ENCODE measurements around the gene RASSF7. TPM values are rescaled to one million over a fixed set of nuclear protein-coding genes. Genes with fewer than 3 reads are reported as not detected.

RASSF7 gene
- total RNA-seq, 2 donors from 2014 or later, result 7.3 to 20.6 TPM

DNA sequence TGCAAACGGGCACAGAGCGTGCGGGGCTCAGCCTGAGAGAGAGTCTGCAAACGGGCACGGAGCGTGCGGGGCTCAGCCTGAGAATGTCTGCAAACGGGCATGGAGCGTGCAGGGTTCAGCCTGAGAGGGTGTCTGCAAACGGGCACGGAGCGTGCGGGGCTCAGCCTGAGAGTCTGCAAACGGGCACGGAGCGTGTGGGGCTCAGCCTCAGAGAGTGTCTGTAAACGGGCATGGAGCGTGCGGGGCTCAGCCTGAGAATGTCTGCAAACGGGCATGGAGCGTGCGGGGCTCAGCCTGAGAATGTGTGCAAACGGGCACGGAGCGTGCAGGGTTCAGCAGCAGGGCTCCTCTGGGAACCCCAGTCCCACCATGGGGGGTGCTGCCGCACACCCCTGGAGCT is 29.0 kb downstream of the RASSF7 start:
- ATAC-seq (ENCODE audit: insufficient number of reproducible peaks, low FRiP score, low read depth), result no peak
- peaks cover 80% of the 10 kb centered on the region for H3K36me3 ChIP-seq

DNA sequence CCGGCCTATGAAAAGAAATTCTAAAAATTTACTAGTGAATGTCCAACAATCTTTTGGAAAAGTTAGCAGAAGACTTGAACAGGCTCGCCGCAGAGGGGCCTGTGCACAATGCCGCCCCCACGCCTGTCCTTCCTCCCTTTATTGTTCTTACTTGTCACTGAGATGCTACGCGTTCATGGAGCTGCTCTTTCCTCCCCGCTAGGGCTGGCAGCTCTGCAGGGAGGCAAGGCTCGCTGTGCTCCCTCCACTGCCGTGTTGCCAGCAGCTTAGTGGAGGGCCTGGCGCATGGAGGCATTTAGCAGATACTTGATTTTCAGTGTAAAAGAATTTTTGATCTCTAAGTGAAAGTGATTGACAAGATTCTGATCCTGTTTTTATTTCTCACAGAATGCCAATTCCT is 30.2 kb downstream of the RASSF7 start:
- peaks cover 82% of the 10 kb centered on the region for H3K36me3 ChIP-seq
- TF ChIP-seq, protein P1, sequence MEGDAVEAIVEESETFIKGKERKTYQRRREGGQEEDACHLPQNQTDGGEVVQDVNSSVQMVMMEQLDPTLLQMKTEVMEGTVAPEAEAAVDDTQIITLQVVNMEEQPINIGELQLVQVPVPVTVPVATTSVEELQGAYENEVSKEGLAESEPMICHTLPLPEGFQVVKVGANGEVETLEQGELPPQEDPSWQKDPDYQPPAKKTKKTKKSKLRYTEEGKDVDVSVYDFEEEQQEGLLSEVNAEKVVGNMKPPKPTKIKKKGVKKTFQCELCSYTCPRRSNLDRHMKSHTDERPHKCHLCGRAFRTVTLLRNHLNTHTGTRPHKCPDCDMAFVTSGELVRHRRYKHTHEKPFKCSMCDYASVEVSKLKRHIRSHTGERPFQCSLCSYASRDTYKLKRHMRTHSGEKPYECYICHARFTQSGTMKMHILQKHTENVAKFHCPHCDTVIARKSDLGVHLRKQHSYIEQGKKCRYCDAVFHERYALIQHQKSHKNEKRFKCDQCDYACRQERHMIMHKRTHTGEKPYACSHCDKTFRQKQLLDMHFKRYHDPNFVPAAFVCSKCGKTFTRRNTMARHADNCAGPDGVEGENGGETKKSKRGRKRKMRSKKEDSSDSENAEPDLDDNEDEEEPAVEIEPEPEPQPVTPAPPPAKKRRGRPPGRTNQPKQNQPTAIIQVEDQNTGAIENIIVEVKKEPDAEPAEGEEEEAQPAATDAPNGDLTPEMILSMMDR (IDR thresholded peaks at IDR 0.05), result no peak

More for the DNA sequence above, 29.0 kb downstream of the RASSF7 start:
- DNase-seq (ENCODE audit: low spot score), result no peak
- H3K27me3 ChIP-seq (replicated peaks; ENCODE audit: insufficient read depth), result no peaks in the 10 kb centered on the region
- H3K9me3 ChIP-seq, result no peaks in the 10 kb centered on the region
- TF ChIP-seq, protein P1 (IDR thresholded peaks at IDR 0.05), result no peak
- H3K4me3 ChIP-seq, result no peak overlapping the region
- no peak overlapping the region for H3K27ac ChIP-seq
- no peaks in the 10 kb centered on the region for H3K4me1 ChIP-seq (ENCODE audit: control insufficient read depth in 1 of 2, low read depth in 2 of 2)

GRCh38 chr11:592501-592900 is 31.7 kb downstream of the RASSF7 start:
- no peak for DNase-seq (ENCODE audit: low spot score)
- ATAC-seq (ENCODE audit: insufficient number of reproducible peaks, low FRiP score, low read depth), result no peak
- no peak overlapping the region for H3K4me3 ChIP-seq
- H3K27me3 ChIP-seq (replicated peaks; ENCODE audit: insufficient read depth), result no peaks in the 10 kb centered on the region
- no peaks in the 10 kb centered on the region for H3K4me1 ChIP-seq (ENCODE audit: control insufficient read depth in 1 of 2, low read depth in 2 of 2)
- H3K9me3 ChIP-seq, result no peaks in the 10 kb centered on the region
- H3K27ac ChIP-seq, result no peak overlapping the region
- TF ChIP-seq, protein P1 (IDR thresholded peaks at IDR 0.05), result no peak
- peaks cover 81% of the 10 kb centered on the region for H3K36me3 ChIP-seq

More for the DNA sequence above, 30.2 kb downstream of the RASSF7 start:
- H3K4me1 ChIP-seq (ENCODE audit: control insufficient read depth in 1 of 2, low read depth in 2 of 2), result no peaks in the 10 kb centered on the region
- no peaks in the 10 kb centered on the region for H3K27me3 ChIP-seq (replicated peaks; ENCODE audit: insufficient read depth)
- H3K9me3 ChIP-seq, result no peaks in the 10 kb centered on the region
- ATAC-seq (ENCODE audit: insufficient number of reproducible peaks, low FRiP score, low read depth), result no peak
- DNase-seq (ENCODE audit: low spot score), result no peak
- H3K27ac ChIP-seq, result no peak overlapping the region
- H3K4me3 ChIP-seq, result no peak overlapping the region

GRCh38 chr11:592918-593317 is 32.1 kb downstream of the RASSF7 start:
- Histone ChIP-seq H3K4me1 (ENCODE audit: control insufficient read depth in 1 of 2, low read depth in 2 of 2) (no peaks in the 10 kb centered on the region), H3K4me3 (no peak overlapping the region), H3K27me3 (replicated peaks; ENCODE audit: insufficient read depth) (no peaks in the 10 kb centered on the region), H3K27ac (no peak overlapping the region), H3K36me3 (peaks cover 79% of the 10 kb centered on the region), H3K9me3 (no peaks in the 10 kb centered on the region)
- DNase-seq (ENCODE audit: low spot score) (no peak), ATAC-seq (ENCODE audit: insufficient number of reproducible peaks, low FRiP score, low read depth) (no peak)
- TF ChIP-seq, protein P1 (IDR thresholded peaks at IDR 0.05), result no peak

DNA sequence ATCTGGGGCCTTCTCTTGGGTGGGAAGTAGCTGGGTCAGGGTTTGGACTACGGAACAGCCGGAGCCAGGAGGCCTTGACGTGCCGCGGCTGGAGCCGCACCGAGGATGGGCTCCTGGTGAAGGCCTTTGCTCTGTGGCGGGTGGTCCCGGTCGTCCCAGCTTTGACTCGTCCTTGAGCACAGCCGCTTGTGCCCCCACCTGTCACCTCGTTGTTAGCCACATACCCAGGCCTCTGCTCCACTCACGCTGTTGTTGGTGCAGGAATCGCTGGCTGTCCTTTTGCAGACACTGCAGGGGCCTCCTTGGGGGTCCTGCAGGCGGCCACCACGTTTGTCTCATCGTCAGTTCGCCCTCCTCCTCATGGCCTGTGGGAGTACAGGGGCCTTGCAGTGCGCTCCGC is 32.6 kb downstream of the RASSF7 start:
- Histone ChIP-seq H3K4me1 (ENCODE audit: control insufficient read depth in 1 of 2, low read depth in 2 of 2) (no peaks in the 10 kb centered on the region), H3K4me3 (no peak overlapping the region), H3K27ac (no peak overlapping the region), H3K9me3 (no peaks in the 10 kb centered on the region), H3K27me3 (replicated peaks; ENCODE audit: insufficient read depth) (no peaks in the 10 kb centered on the region), H3K36me3 (peaks cover 81% of the 10 kb centered on the region)
- DNase-seq (ENCODE audit: low spot score), result no peak
- no peak for ATAC-seq (ENCODE audit: insufficient number of reproducible peaks, low FRiP score, low read depth)
- TF ChIP-seq, protein P1 (IDR thresholded peaks at IDR 0.05), result no peak
